Heart left ventricle (tissue), 16 donors: Measurements from ENCODE around the gene THADA. TPM values are rescaled to one million over a fixed set of nuclear protein-coding genes. Genes with fewer than 3 reads are reported as not detected.

Experiments
- ATAC-seq, 4 donors: fragments of 200-7000 bp; cut with Tn5 transposase; one replicate each; pipeline ENCODE4 v1.9.1; 2020 to 2022; ENCODE audit warnings: moderate library complexity in 4 of 4, mild to moderate bottlenecking in 3 of 4, moderate number of reproducible peaks in 1 of 4
- DNase-seq, 5 donors: peaks; one replicate each; pipeline ENCODE4 v3.0.0-alpha.2; 2020
- H3K27ac ChIP-seq, 12 donors: fragments of 200-600 bp; sonication (generic) in 4 of 12; one replicate each; pipeline versions ENCODE4 v1.5.0 to v1.8.0; 2016 to 2022; ENCODE audit warnings: mild to moderate bottlenecking in 2 of 12
- H3K27me3 ChIP-seq, 9 donors: fragments of 200-600 bp; sonication (generic) in 2 of 9; one replicate each; pipeline versions ENCODE4 v1.5.1 to v1.8.0; 2016 to 2022; ENCODE audit warnings: mild to moderate bottlenecking in 3 of 9
- H3K36me3 ChIP-seq, 9 donors: fragments of 200-600 bp; sonication (generic) in 2 of 9; one replicate each; pipeline versions ENCODE4 v1.5.0 to v1.8.0; 2018 to 2022; ENCODE audit warnings: mild to moderate bottlenecking in 2 of 9
- H3K4me1 ChIP-seq, 12 donors: fragments of 200-600 bp; sonication (generic) in 4 of 12; one replicate each; pipeline versions ENCODE4 v1.5.0 to v1.8.0; 2016 to 2022; ENCODE audit warnings: mild to moderate bottlenecking in 3 of 12
- H3K4me3 ChIP-seq, 12 donors: fragments of 200-600 bp; sonication (generic) in 4 of 12; one replicate each; pipeline versions ENCODE4 v1.5.0 to v1.8.0; 2017 to 2022; ENCODE audit warnings: mild to moderate bottlenecking in 9 of 12, moderate library complexity in 4 of 12
- H3K9me3 ChIP-seq, 12 donors: fragments of 200-600 bp; sonication (generic) in 4 of 12; one replicate each; pipeline versions ENCODE4 v1.5.0 to v1.8.0; 2016 to 2022; ENCODE audit warnings: mild to moderate bottlenecking in 1 of 12
- CTCF ChIP-seq, 12 donors: fragments of 200-600 bp; sonication (generic) in 4 of 12; IDR thresholded peaks; one replicate each; pipeline versions ENCODE4 v1.5.0 to v1.8.0; 2018 to 2022; ENCODE audit warnings: antibody characterized with exemption in 12 of 12, mild to moderate bottlenecking in 5 of 12
- POLR2A ChIP-seq, 2 donors: fragments of 450-650 bp; IDR thresholded peaks; one replicate each; pipeline ENCODE4 v1.6.1; 2017; ENCODE audit warnings: antibody characterized with exemption in 2 of 2, mild to moderate bottlenecking in 2 of 2, moderate library complexity in 2 of 2
- WGBS, 4 donors: extraction: QIAGEN DNeasy Blood & Tissue Kit in 2 of 4; methylation state at CpG; one replicate each; pipeline versions ENCODE4 v1.1.5 to v1.1.7; 2013 to 2018; 5-methylcytosine and 5-hydroxymethylcytosine counted together
- intact Hi-C, 10 donors: fragments of 100-400 bp; cut with DNase I; formaldehyde crosslinking; loops; one replicate each; pipeline versions ENCODE4 v1.11.1 to v1.14.2; 2022
- polyA plus RNA-seq, 2 donors: library from polyadenylated mRNA; stranded (reverse); fragments of 200-250 nt; gene quantifications; one replicate each; pipeline ENCODE4 v1.2.3, GENCODE V29; 2013
- total RNA-seq, 9 donors: library from RNA; depleted of rRNA in 2 of 9; stranded (reverse); fragments of >200 nt in 2 of 9; fragmentation: NEBNext Ultra II Directional in 3 of 9; extraction: Animal tissue kit (Norgen Biotek cat#: 25700) in 3 of 9; gene quantifications; one replicate each; pipeline versions ENCODE4 v1.1.0 to v1.2.4, GENCODE V29; 2016 to 2023
- donor health status: ischemic (EF 13 %, LVEDD 7.1; RV severe dilation, severe dysfunction).
- donor health status: healthy with polysubstance abuse.
- donor health status: DM: no; HTN: yes; CAD: no.
- donor health status: DM: no; HTN: no; CAD: no.
- donor health status: ischemic (EF 25% LVEDD 6.9; RV normal size, moderate dysfunction).
- donor health status: ischemic (EF 25% LVEDD 5.7; RV mildly dilated, moderate dysfunction).
- donor health status: healthy.
- donor health status: DM: yes; HTN: yes; CAD: no.
- donor health status: ischemic (EF 35%, LVEDD 5.7; RV mildly dilated, moderate dysfunction).
- donor health status: nonischemic (EF 11% LVEDD 7.7; RV severe dilation, severe dysfunction).
- donor health status: DM: yes; HTN: yes; CAD: no.
- donor health status: PGD.
- donor health status: ischemic (EF 29% LVEDD 5.4; RV normal size, mild dysfunction).
- donor health status: nonischemic (EF 23%, LVEDD 6.1; RV moderate dilation, normal function).

THADA gene
- total and polyA plus RNA-seq, 11 donors, result 6.8 to 21.4 (median 13.0) TPM

- H3K27ac ChIP-seq, result peak overlapping the region in 9 of 12 donors; percentile 7 to 88 (median 80)
- no peaks in the 10 kb centered on the region for H3K9me3 ChIP-seq
- intact Hi-C loops, result loop anchor here in 2 of 10 donors (10.0 kb wide), 2 partner anchors 63 to 123 kb away; no protein-coding TSS in a partner anchor
- no peaks in the 10 kb centered on the region for H3K27me3 ChIP-seq
- no peak for TF ChIP-seq POLR2A (IDR thresholded peaks at IDR 0.05)
- TF ChIP-seq CTCF (IDR thresholded peaks at IDR 0.05), result no peak
- H3K4me3 ChIP-seq, result no peak overlapping the region
- 85 to 93% (median 85%) methylated on average over 13 of the region's 13 CpGs for WGBS, 4 donors
- H3K36me3 ChIP-seq, result peaks cover 0 to 7% (median 0%) of the 10 kb centered on the region in 9 donors
- DNase-seq, result no peak
- no peak for ATAC-seq
- peaks cover 17 to 74% (median 67%) of the 10 kb centered on the region in 12 donors for H3K4me1 ChIP-seq
These were observed 253.7 kb downstream of the THADA start for GRCh38 chr2:43341959-43342757.

- H3K4me3 ChIP-seq, result no peak overlapping the region
- intact Hi-C loops, result loop anchor here in 2 of 10 donors (10.0 kb wide), 2 partner anchors 64 to 124 kb away; no protein-coding TSS in a partner anchor
- TF ChIP-seq POLR2A (IDR thresholded peaks at IDR 0.05) (no peak), CTCF (IDR thresholded peaks at IDR 0.05) (no peak)
- H3K27ac ChIP-seq, result peak overlapping the region; percentile 27 to 88 (median 64)
- WGBS, 4 donors, result 56 to 74% (median 66%) methylated on average over 1 of the region's 1 CpG
- no peaks in the 10 kb centered on the region for H3K27me3 ChIP-seq
- H3K36me3 ChIP-seq, result peaks cover 0 to 7% (median 0%) of the 10 kb centered on the region in 9 donors
- H3K4me1 ChIP-seq, result peaks cover 17 to 69% (median 61%) of the 10 kb centered on the region in 12 donors
- ATAC-seq (peak in 3 of 4 donors; percentile 17 to 36 (median 21)), DNase-seq (no peak)
- H3K9me3 ChIP-seq, result no peaks in the 10 kb centered on the region
These were observed 254.9 kb downstream of the THADA start for GRCh38 chr2:43340945-43341356.

DNA sequence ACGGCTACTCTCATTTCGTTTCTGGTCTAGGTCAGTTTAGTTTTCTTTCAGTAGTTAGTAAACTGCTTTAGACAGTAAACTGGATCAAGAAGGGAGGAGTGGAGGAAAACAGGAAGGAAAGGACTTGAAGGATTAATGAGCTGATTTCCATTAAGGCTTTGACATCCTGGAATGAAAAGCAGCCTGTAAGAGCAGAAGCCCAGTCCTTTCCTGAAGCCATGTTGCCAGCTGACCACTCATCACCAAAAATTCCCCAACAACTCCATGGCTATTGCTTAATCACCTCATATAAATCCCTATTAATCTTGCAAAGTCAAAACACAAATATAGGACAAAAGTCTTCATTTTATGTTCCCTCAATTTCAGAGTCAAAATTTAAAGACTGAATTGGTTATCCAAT, 255.8 kb downstream of the THADA start:
- 89 to 94% (median 93%) methylated on average over 2 of the region's 2 CpGs for WGBS, 4 donors
- DNase-seq, result no peak
- H3K4me3 ChIP-seq, result no peak overlapping the region
- intact Hi-C loops, result loop anchor here in 2 of 10 donors (10.0 kb wide), 2 partner anchors 65 to 125 kb away; no protein-coding TSS in a partner anchor
- no peak for ATAC-seq
- peak overlapping the region in 11 of 12 donors; percentile 8 to 88 (median 65) for H3K27ac ChIP-seq
- peaks cover 0 to 7% (median 0%) of the 10 kb centered on the region in 9 donors for H3K36me3 ChIP-seq
- no peak for TF ChIP-seq POLR2A (IDR thresholded peaks at IDR 0.05)
- TF ChIP-seq CTCF (IDR thresholded peaks at IDR 0.05), result no peak
- H3K9me3 ChIP-seq, result no peaks in the 10 kb centered on the region
- peaks cover 11 to 61% (median 52%) of the 10 kb centered on the region in 12 donors for H3K4me1 ChIP-seq
- no peaks in the 10 kb centered on the region for H3K27me3 ChIP-seq

DNA sequence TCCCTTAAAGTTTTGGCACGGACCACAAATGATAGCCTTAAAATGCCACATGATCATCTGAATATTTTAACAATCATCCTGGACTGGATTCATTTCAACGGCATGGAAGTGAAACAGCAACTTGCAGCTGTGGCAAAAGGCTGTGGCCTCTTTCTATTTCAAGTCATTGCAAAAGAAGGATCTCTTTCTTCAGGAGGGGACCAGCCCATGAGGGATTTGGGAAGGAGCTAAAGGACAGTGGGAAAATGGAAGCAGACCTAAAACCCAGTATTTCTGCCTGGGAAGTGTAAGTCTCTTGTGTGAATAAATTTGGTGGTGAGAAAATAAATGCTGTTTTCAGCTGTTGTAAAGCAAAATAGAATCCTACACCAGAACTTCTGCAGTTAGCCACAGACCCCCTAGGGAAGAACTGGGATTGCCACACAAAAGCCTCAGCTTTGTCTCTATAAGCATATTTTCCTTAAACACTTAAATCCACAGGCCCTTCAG, 262.1 kb downstream of the THADA start:
- TF ChIP-seq CTCF (IDR thresholded peaks at IDR 0.05) (no peak), POLR2A (IDR thresholded peaks at IDR 0.05) (peak in 1 of 2 donors; percentile 15)
- peak; percentile 36 to 69 (median 51) for ATAC-seq
- intact Hi-C loops, result loop anchor here in 3 of 10 donors (5.0 kb wide), 3 partner anchors 66 to 149 kb away; partner anchors contain the start of gene ZFP36L2 (in 1 of the 3)
- peak in 3 of 5 donors; percentile 56 to 70 (median 56) for DNase-seq
- Histone ChIP-seq H3K27ac (peak overlapping the region; percentile 54 to 94 (median 85)), H3K27me3 (no peaks in the 10 kb centered on the region), H3K9me3 (no peaks in the 10 kb centered on the region), H3K36me3 (no peaks in the 10 kb centered on the region), H3K4me1 (peaks cover 13 to 69% (median 59%) of the 10 kb centered on the region in 12 donors), H3K4me3 (peak overlapping the region in 7 of 12 donors; percentile 0 to 23 (median 9))
- WGBS, 4 donors, result 0 to 5% (median 2%) methylated on average over 2 of the region's 2 CpGs
